ENCODE data around the gene DPF3. TPM values are rescaled to one million over a fixed set of nuclear protein-coding genes. Genes with fewer than 3 reads are reported as not detected.

DPF3 gene
- total and polyA plus RNA-seq, 12 donors, result 0.91 to 6.0 (median 2.9) TPM

- no peaks in the 10 kb centered on the region for H3K27me3 ChIP-seq
- no peak overlapping the region for H3K4me3 ChIP-seq
- DNase-seq, result no peak
- TF ChIP-seq POLR2A (IDR thresholded peaks at IDR 0.05) (no peak), CTCF (IDR thresholded peaks at IDR 0.05) (no peak)
- intact Hi-C loops (cut with DNase I), result no loop called here
- 89 to 100% (median 93%) methylated on average over 2 of the region's 2 CpGs for WGBS, 4 donors
- peaks cover 6 to 16% of the 10 kb centered on the region in 2 donors for H3K4me1 ChIP-seq (replicated peaks in 1 of 2)
- H3K27ac ChIP-seq, result no peak overlapping the region
- H3K9me3 ChIP-seq (replicated peaks in 1 of 3), result no peaks in the 10 kb centered on the region
- no peaks in the 10 kb centered on the region for H3K36me3 ChIP-seq (replicated peaks in 1 of 2)
Measured at GRCh38 chr14:72610831-72611200, 283.1 kb downstream of the DPF3 start.

DNA sequence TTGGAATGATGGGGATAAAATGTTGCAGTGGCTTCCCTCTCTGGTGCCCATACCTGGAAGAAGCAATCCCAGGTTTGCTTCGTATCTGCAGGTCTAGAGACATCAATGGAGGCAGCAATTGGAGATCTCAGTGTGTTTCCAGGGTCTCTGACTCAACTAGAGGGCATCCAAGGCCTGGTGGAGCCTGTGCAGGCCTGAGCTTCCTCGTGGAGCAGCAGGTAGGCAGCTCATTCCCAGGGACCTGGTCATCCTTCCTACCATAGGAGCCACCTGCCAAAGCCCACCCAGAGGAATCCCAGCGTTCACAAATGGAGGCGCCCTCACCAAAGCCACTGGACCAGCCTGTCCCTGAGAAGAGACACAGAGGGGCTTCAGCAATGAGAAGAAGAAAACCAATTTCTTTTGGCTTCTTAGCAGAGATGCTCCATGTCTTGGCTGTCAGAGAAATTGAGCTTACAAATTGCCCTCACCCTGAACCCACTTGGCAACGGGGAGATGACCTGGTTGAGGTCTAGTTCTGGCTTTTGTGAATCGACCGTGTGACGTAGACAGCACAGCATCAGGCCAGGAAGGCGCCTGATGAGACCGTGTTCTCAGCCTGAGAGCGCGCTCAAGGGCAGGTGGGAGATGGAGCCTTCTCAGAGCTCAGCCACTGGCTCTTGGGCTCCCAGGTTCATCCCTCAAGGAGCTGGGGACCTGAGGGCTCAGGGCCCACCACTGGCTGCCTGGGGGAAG, 283.6 kb downstream of the DPF3 start:
- H3K9me3 ChIP-seq (replicated peaks in 1 of 3), result no peaks in the 10 kb centered on the region
- intact Hi-C loops (cut with DNase I), result no loop called here
- WGBS, 4 donors, result 60 to 93% (median 91%) methylated on average over 1 to 12 of the region's 12 CpGs
- no peak for TF ChIP-seq POLR2A (IDR thresholded peaks at IDR 0.05)
- TF ChIP-seq CTCF (IDR thresholded peaks at IDR 0.05), result no peak
- no peak overlapping the region for H3K4me3 ChIP-seq
- H3K4me1 ChIP-seq (replicated peaks in 1 of 2), result peaks cover under 1 to 10% of the 10 kb centered on the region in 2 donors
- peak in 1 of 7 donors; percentile 34 for DNase-seq
- no peak overlapping the region for H3K27ac ChIP-seq
- H3K36me3 ChIP-seq (replicated peaks in 1 of 2), result no peaks in the 10 kb centered on the region
- H3K27me3 ChIP-seq, result no peaks in the 10 kb centered on the region

DNA sequence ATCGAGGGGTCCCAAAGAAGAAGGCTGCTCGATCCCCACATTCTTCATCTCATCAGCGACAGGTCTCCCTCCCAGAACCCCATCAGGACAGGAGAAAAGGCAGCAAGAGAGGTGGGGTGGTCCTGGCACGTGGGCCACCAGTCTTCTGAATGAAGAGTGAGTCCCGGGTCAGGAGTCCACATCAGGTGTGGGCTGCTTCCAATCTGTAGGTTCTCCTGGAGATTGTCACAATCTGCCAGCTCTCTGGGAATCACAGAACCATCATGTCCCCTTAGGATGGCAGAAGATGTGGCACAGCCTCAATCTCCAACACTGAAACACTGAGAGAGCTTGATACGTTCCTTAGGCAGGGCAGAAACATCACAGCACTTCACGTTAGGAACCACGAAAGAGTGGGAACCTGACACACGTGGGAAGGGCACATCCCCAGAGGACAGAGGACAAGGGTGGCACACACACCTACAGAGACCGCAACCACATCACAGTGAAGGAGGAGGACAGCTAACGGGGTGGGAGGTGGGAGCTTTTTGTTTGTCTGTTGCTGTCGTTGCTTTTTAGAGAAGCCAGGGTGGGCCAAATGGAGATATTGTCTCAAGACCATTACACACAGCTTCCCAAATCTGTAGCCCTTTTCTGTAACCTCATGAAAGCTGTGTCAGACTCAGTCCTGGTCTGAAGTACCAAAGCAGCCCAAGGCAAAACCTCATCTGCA, 284.5 kb downstream of the DPF3 start:
- TF ChIP-seq POLR2A (IDR thresholded peaks at IDR 0.05) (no peak), CTCF (IDR thresholded peaks at IDR 0.05) (no peak)
- Histone ChIP-seq H3K4me1 (replicated peaks in 1 of 2) (peaks cover 0 to 8% of the 10 kb centered on the region in 2 donors), H3K9me3 (replicated peaks in 1 of 3) (no peaks in the 10 kb centered on the region), H3K27me3 (no peaks in the 10 kb centered on the region), H3K36me3 (replicated peaks in 1 of 2) (no peaks in the 10 kb centered on the region), H3K27ac (no peak overlapping the region), H3K4me3 (no peak overlapping the region)
- intact Hi-C loops (cut with DNase I), result no loop called here
- peak in 1 of 7 donors; percentile 10 for DNase-seq
- WGBS, 4 donors, result 87 to 96% (median 93%) methylated on average over 11 to 12 of the region's 12 CpGs

DNA sequence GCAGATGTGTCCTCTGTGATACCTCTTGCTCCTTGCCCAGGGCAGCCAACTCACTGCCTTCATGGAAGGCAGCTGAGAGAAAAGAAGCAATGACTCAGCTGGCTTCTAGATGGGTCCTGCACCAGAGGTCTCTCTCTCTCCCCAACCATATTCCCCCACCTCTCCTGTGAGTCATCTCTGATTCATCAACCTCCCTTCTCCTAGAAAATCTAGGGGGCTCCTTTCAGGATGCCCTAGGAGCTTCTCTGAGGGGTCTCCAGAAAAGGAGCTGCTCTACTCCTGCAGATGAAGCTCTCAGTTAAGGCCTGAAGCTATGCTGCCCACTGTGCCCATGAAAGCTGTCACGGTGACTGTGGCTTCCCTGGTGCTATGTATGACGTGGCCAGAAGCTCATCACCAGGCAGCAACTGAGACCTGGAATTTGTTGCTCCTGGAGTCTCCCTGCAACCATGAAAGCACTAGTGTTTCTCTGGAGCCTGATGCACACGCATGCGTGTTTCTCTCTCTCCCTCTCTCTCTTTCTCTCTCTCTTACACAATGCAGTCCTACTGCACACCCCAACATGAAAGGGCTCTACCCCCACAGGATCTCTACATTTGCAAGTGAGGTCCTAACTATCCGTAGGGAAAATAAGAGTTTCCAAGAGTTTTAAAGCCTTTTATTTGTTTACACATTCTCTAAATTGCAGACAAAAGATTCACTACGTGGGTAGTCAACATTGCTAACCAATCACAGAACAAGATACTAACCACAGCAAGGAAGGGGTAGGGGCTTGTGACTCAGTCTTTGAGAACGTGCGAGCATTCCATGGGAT, 285.3 kb downstream of the DPF3 start:
- Histone ChIP-seq H3K4me3 (no peak overlapping the region), H3K27ac (no peak overlapping the region), H3K36me3 (replicated peaks in 1 of 2) (no peaks in the 10 kb centered on the region), H3K9me3 (replicated peaks in 1 of 3) (no peaks in the 10 kb centered on the region), H3K27me3 (no peaks in the 10 kb centered on the region), H3K4me1 (replicated peaks in 1 of 2) (peaks cover 0 to 7% of the 10 kb centered on the region in 2 donors)
- peak in 1 of 7 donors; percentile 29 for DNase-seq
- intact Hi-C loops (cut with DNase I), result no loop called here
- 89 to 93% (median 90%) methylated on average over 8 of the region's 8 CpGs for WGBS, 4 donors
- TF ChIP-seq POLR2A (IDR thresholded peaks at IDR 0.05), result no peak
- no peak for TF ChIP-seq CTCF (IDR thresholded peaks at IDR 0.05)

Measured in adrenal gland (tissue), 12 donors.